Measurements from ENCODE around the gene UNCX. TPM values are rescaled to one million over a fixed set of nuclear protein-coding genes. Genes with fewer than 3 reads are reported as not detected.

UNCX gene
- total and polyA plus RNA-seq, 4 donors = not detected

DNA sequence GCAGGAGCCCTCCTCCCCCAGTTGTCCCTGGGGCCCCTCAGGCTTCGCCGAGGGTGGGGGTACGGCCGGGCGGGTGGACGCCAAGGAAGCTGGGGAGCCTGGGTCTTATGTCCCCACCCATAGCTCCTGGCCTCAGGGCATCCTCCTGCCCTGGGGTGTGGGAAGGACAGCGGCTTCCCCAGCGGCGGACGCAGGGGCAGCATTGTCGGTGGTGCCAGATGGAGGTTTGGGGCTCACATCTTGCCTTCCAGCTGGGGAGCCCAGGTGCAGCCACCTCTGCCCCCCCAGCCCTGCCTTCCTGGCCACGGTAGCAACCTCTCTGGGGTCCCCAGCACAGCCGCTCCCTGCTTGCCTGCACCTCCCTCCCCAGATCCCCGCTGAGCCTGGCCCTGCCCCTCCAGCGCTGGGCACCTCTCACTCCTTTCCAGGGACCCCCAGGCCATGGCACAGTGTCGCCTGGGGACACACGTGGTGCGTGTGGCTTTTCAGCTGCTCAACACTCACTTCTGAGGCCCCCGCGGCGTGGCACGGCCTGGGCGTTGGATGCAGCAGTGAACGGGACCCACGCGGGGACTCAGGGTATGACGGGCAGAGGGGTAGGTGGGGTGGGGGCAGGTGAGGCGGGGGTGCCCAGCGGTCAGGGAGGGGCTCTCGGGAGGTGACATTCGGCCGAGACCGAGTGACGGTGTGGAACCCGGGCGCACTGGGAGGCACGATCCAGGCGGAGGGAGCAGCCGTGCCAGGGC is 53.1 kb downstream of the UNCX start:
- 82 to 88% methylated on average over 39 of the region's 39 CpGs for WGBS, 2 donors
- Histone ChIP-seq H3K4me1 (ENCODE audit: control insufficient read depth in 5 of 5, insufficient read depth in 5 of 5, low read length in 5 of 5) (peaks cover 0 to 24% (median 0%) of the 10 kb centered on the region in 5 donors), H3K27ac (ENCODE audit: low read depth in 1 of 2, low read length in 1 of 2) (no peak overlapping the region), H3K36me3 (ENCODE audit: control insufficient read depth in 4 of 4, insufficient read depth in 4 of 4, low read length in 4 of 4) (no peaks in the 10 kb centered on the region), H3K27me3 (ENCODE audit: control insufficient read depth in 3 of 3, insufficient read depth in 3 of 3, low read length in 2 of 3) (peaks cover 2 to 19% (median 7%) of the 10 kb centered on the region in 3 donors), H3K4me3 (no peak overlapping the region), H3K9me3 (ENCODE audit: control insufficient read depth in 4 of 4, insufficient read depth in 3 of 4, low read length in 3 of 4) (peaks cover 0 to 4% (median 0%) of the 10 kb centered on the region in 4 donors), H3K9ac (ENCODE audit: insufficient read depth in 1 of 2, low read length in 2 of 2) (no peak overlapping the region)
- no peak for TF ChIP-seq CTCF (IDR thresholded peaks at IDR 0.05; ENCODE audit: control extremely low read depth, extremely low read depth)
- DNase-seq (no peak), ATAC-seq (ENCODE audit: insufficient read depth, low FRiP score) (no peak)

Other genes starting within 250 kb of the UNCX start
- 1 to 10 TPM in 1 of 2 donors, not detected in 1; 8.1 TPM for gene CYP2W1, start 249.7 kb upstream of the UNCX start, total RNA-seq
- under 1 TPM in 1 of 2 donors, not detected in 1; 0.05 TPM for gene CYP2W1, start 249.7 kb upstream of the UNCX start, polyA plus RNA-seq
- 10 to 100 TPM; 13.7 to 14.4 TPM for gene GPR146, start 188.3 kb upstream of the UNCX start, total RNA-seq
- gene GPR146, start 188.3 kb upstream of the UNCX start, polyA plus RNA-seq = 10 to 100 TPM; 13.7 to 27.1 TPM
- gene GPER1, start 144.8 kb upstream of the UNCX start, total RNA-seq = 1 to 10 TPM; 5.9 to 7.7 TPM
- gene GPER1, start 144.8 kb upstream of the UNCX start, polyA plus RNA-seq = 1 to 10 TPM; 3.7 to 6.7 TPM
- gene ZFAND2A, start 72.7 kb upstream of the UNCX start, total RNA-seq = 10 to 100 TPM; 17.3 to 23.3 TPM
- gene ZFAND2A, start 72.7 kb upstream of the UNCX start, polyA plus RNA-seq = 10 to 100 TPM; 36.8 to 44.3 TPM
- gene MICALL2, start 226.6 kb downstream of the UNCX start, total RNA-seq = 10 to 100 TPM; 19.0 to 70.6 TPM
- 10 to 100 TPM; 31.8 to 50.1 TPM for gene MICALL2, start 226.6 kb downstream of the UNCX start, polyA plus RNA-seq

Measured in lung (tissue), 12 donors.